G401.6 (cell line): Measurements from ENCODE around the gene DNPH1.

ENCODE experiments used
- FAIRE-seq: peaks from 2 replicates; lab custom pipeline; 2012; peaks lifted over from hg19 to GRCh38; lab: Jason Lieb, UNC

The DNPH1 gene

GRCh38 chr6:43181621-43181941 lies 47.7 kb downstream of the DNPH1 start:
- no peak for FAIRE-seq

- FAIRE-seq, result no peak
These were observed 48.3 kb downstream of the DNPH1 start for GRCh38 chr6:43180985-43181384.

DNA sequence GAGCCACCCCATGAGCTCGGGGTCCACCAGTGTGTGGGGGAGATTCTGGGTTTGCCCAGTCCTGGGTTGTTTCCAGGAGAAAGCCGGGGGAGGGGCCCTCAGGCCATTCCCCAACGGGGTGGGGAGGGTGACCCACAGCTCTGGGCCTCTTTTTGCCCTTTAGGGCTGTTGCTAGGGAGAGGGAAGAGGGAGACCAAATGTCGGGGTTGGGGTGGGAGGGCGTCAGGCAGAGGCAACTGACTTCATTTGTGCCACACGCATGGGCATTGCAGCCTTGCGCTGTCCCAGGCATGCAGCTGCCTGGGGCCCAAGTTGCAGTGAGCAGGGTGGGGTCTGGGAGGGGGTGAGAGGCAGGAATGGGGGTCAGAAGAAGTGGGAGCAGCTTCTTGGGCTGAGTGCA lies 49.2 kb downstream of the DNPH1 start:
- FAIRE-seq, result no peak

DNA sequence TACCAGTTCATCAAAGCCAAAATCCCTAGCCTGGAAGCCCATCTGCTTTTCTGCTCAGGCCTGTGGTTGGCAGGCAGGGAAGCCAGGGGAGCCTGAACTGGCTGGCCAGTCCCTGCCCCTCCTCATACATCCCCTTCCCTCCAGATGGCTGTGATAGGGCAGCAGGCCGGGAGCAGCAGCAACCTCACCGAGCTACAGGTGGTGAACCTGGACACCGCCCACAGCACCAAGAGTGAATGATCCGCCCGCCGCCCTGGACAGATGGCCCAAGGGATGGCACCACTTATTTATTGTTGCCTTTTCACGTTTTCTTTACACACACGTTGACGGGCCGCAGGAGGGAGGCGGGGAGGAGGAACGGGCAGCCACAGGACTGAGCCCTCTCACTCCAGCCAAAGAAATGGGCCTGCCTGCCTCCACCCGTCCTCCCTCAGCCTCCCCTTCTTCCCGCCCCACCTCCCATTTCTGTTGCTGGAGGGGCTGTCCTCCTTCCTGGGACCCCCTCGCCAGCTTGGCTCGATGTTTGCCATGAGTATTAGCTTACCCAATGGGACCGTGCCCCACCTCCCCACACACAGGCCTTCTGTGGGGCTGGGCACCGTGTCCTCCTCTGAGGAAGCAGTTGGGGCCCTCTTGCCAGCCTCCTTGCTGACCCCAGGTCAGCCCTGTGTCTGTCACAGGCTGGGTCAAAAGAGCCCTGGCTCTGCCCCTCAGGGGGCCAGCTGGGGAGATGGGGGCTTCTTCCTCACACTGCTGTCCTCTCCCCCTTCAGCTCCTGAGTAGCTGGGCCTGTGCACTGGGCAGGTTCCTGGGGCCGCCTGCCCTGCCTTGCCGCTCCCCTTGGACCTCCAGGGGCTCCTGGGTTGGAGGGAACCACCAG lies 50.1 kb downstream of the DNPH1 start:
- no peak for FAIRE-seq

DNA sequence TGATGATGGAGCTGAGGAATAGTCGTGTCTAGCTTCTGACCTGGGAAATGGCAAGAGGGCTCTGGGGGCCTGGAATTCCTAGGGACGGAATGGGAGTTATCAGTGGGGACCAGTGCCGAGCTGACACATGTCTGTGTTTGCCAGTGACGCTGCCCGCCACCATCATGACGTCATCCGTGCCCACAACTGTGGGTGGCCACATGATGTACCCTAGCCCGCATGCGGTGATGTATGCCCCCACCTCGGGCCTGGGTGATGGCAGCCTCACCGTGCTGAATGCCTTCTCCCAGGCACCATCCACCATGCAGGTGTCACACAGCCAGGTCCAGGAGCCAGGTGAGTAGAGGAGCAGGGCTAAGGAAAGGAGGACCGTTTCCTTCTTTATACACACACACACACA lies 51.1 kb downstream of the DNPH1 start:
- no peak for FAIRE-seq

DNA sequence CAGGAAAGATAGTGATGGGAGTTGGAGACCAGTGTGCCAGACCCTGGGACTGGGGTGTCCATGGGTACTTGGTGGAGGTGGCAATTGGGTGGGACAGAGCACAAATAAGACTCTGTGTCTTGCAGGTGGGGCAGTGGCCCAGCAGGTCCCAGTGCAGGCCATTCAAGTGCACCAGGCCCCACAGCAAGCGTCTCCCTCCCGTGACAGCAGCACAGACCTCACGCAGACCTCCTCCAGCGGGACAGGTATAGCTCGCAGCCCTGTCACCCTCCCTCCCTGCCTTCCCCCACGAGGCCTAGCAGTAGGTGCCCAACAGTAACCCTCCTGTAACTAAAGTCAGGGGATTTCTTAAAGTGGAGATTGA lies 52.9 kb downstream of the DNPH1 start:
- FAIRE-seq, result no peak

DNA sequence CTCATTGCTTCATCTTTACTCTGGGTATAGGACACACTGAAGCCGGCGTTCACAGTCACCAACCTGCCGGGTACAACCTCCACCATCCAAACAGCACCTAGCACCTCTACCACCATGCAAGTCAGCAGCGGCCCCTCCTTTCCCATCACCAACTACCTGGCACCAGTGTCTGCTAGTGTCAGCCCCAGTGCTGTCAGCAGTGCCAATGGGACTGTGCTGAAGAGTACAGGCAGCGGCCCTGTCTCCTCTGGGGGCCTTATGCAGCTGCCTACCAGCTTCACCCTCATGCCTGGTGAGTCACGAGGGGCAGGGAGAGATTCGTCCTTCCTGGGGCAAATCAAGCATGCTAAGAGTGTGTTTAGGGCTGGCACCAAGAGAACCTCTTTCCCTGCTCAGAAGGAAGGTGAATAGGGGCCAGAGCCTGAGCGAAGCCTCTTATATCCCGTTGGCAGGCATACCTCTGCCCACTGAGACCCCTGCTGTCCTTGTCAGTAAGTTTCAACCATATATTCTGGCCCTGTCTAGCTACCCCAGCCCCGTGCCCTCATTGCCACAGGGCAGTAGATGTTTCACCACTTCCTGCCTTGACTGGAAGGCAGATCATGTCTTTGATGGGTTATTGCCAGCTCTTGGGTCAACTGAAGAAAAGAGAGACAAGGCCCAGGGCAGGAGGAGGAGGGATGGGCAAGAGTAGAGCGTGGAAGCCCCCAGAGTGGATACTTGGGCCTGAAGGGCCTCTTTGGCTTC lies 53.4 kb downstream of the DNPH1 start:
- no peak for FAIRE-seq
